HCT116 (cell line): Measurements from ENCODE around the gene GJA3. TPM values are rescaled to one million over a fixed set of nuclear protein-coding genes. Genes with fewer than 3 reads are reported as not detected.

Experiments
- ATAC-seq: fragments of 200-7000 bp; cut with Tn5 transposase; 2 replicates; pipeline ENCODE4 v1.9.1; 2020; ENCODE audit warnings: mild to moderate bottlenecking, moderate library complexity
- BruUV-seq: library from RNA; stranded (reverse); fragments of 400-500 nt; replicated peaks from 2 replicates; lab custom pipeline; 2021; lab: Mats Ljungman, UMichigan
- CTCF ChIA-PET: fragments of 300-600 bp; sonication (Branson Sonifier 250); formaldehyde crosslinking; loops from one replicate; lab custom pipeline; 2021; ENCODE audit warnings: antibody characterized with exemption; lab: Charles Lee
- POLR2A ChIA-PET: fragments of 300-600, 350-600 bp; sonication (Branson Sonifier 250); formaldehyde crosslinking; loops from one replicate; lab custom pipeline; 2021; ENCODE audit warnings: antibody characterized with exemption; lab: Charles Lee
- RAD21 ChIA-PET, 2 experiments: fragments of 300-600 bp; sonication (Branson Sonifier 250); formaldehyde crosslinking; loops; one replicate each; lab custom pipeline; 2023; ENCODE audit warnings: low total read pairs in 2 of 2; ENCODE audit not compliant: uncharacterized antibody in 2 of 2, unreplicated experiment in 2 of 2, low non-redundant PET in 1 of 2; lab: Charles Lee
- DNase-seq: peaks from one replicate; pipeline ENCODE4 v3.0.0-alpha.2; 2010; ENCODE audit warnings: low read depth, low spot score
- H2AFZ ChIP-seq: fragments of 200-600 bp; shearing (Covaris generic), sonication (generic); 2 replicates; pipeline ENCODE4 v1.6.1; 2017; ENCODE audit warnings: low read depth, mixed run types, mixed read lengths, antibody characterized with exemption, low read length; ENCODE audit not compliant: poor library complexity, severe bottlenecking
- H3K27ac ChIP-seq: 2 replicates; pipeline ENCODE4 v1.5.1; 2012; ENCODE audit warnings: low read depth, low read length
- H3K27me3 ChIP-seq: fragments of 200-600 bp; sonication (generic); 2 replicates; pipeline ENCODE4 v1.6.1; 2016; ENCODE audit warnings: mixed run types, low read length, mixed read lengths; ENCODE audit not compliant: insufficient read depth
- H3K36me3 ChIP-seq, 2 experiments: fragments of 200-500 bp in 1 of 2; fragments of 200-600 bp in 1 of 2; sonication (Bioruptor generic) in 1 of 2; sonication (generic) in 1 of 2; 2 replicates each; pipeline versions ENCODE4 v1.5.1 to v1.6.1; 2014 to 2016; ENCODE audit warnings: low read length in 2 of 2, inconsistent platforms in 1 of 2, mixed read lengths in 1 of 2, mixed run types in 1 of 2; ENCODE audit not compliant: insufficient read depth in 2 of 2, control insufficient read depth in 1 of 2
- H3K4me1 ChIP-seq, 2 experiments: fragments of 200-600 bp in 1 of 2; sonication (generic) in 1 of 2; 2 replicates each; pipeline versions ENCODE4 v1.5.1 to v1.6.1; 2012 to 2017; ENCODE audit warnings: low read length in 2 of 2, inconsistent platforms in 1 of 2, mild to moderate bottlenecking in 1 of 2, mixed read lengths in 1 of 2, mixed run types in 1 of 2, moderate library complexity in 1 of 2; ENCODE audit not compliant: insufficient read depth in 2 of 2, control insufficient read depth in 1 of 2
- H3K4me2 ChIP-seq: fragments of 200-600 bp; sonication (generic); 2 replicates; pipeline ENCODE4 v1.6.1; 2017; ENCODE audit warnings: mixed run types, low read length, mixed read lengths
- H3K4me3 ChIP-seq, 2 experiments: fragments of 200-600 bp in 1 of 2; sonication (generic) in 1 of 2; replicated peaks in 1 of 2; 2 replicates each; pipeline ENCODE4 v1.5.1; 2011 to 2016; ENCODE audit warnings: low read length in 2 of 2, control low read depth in 1 of 2, low read depth in 1 of 2, mild to moderate bottlenecking in 1 of 2, mixed read lengths in 1 of 2, mixed run types in 1 of 2
- H3K79me2 ChIP-seq: fragments of 200-600 bp; sonication (generic); 2 replicates; pipeline ENCODE4 v1.6.1; 2017; ENCODE audit warnings: mild to moderate bottlenecking, mixed run types, low read length, moderate library complexity, mixed read lengths; ENCODE audit not compliant: insufficient read depth
- H3K9ac ChIP-seq: fragments of 200-600 bp; sonication (generic); 2 replicates; pipeline ENCODE4 v1.6.1; 2016; ENCODE audit warnings: low read length, mixed read lengths
- H3K9me2 ChIP-seq: fragments of 200-600 bp; sonication (generic), shearing (Covaris generic); 2 replicates; pipeline ENCODE4 v1.6.1; 2017; ENCODE audit warnings: mixed run types, mild to moderate bottlenecking, moderate library complexity; ENCODE audit not compliant: insufficient read depth
- H3K9me3 ChIP-seq, 2 experiments: fragments of 200-500 bp in 1 of 2; fragments of 200-600 bp in 1 of 2; sonication (Bioruptor generic) in 1 of 2; sonication (generic) in 1 of 2; 2 replicates each; pipeline ENCODE4 v1.6.1; 2014 to 2017; ENCODE audit warnings: low read length in 2 of 2, mixed read lengths in 2 of 2, inconsistent platforms in 1 of 2, low read depth in 1 of 2, mild to moderate bottlenecking in 1 of 2, mixed run types in 1 of 2, moderate library complexity in 1 of 2; ENCODE audit not compliant: control insufficient read depth in 1 of 2, insufficient read depth in 1 of 2
- H4K20me1 ChIP-seq: fragments of 200-600 bp; sonication (generic), shearing (Covaris generic); 2 replicates; pipeline ENCODE4 v1.6.1; 2017; ENCODE audit warnings: mixed run types, mild to moderate bottlenecking, moderate library complexity; ENCODE audit not compliant: insufficient read depth
- CBX3 ChIP-seq: IDR thresholded peaks from 2 replicates; pipeline ENCODE4 v1.6.1; 2012; ENCODE audit warnings: low read depth
- EGR1 ChIP-seq: IDR thresholded peaks from 2 replicates; pipeline ENCODE4 v1.6.1; 2012; ENCODE audit warnings: low read depth
- ELF1 ChIP-seq: IDR thresholded peaks from 2 replicates; pipeline ENCODE4 v1.6.1; 2012; ENCODE audit warnings: low read depth, borderline replicate concordance
- EZH2 ChIP-seq: fragments of 200-600 bp; sonication (generic); IDR thresholded peaks from 2 replicates; pipeline ENCODE4 v1.6.1; 2017; ENCODE audit warnings: antibody characterized with exemption, mixed run types
- EZH2phosphoT487 ChIP-seq: fragments of 200-600 bp; IDR thresholded peaks from 2 replicates; pipeline ENCODE4 v1.6.1; 2018; ENCODE audit warnings: antibody characterized with exemption, borderline replicate concordance
- JUND ChIP-seq: IDR thresholded peaks from 2 replicates; pipeline ENCODE4 v1.6.1; 2012
- POLR2A ChIP-seq: IDR thresholded peaks from 2 replicates; pipeline ENCODE4 v1.7.0; 2011; ENCODE audit warnings: borderline replicate concordance; ENCODE audit not compliant: insufficient read depth, insufficient read length; ENCODE audit errors: extremely low read depth
- POLR2AphosphoS5 ChIP-seq: IDR thresholded peaks from 2 replicates; pipeline ENCODE4 v1.6.1; 2011; ENCODE audit warnings: mild to moderate bottlenecking, low read depth, low read length, moderate library complexity
- SIN3A ChIP-seq: IDR thresholded peaks from 2 replicates; pipeline ENCODE4 v1.6.1; 2012; ENCODE audit warnings: low read depth
- SRF ChIP-seq: IDR thresholded peaks from 2 replicates; pipeline ENCODE4 v1.6.1; 2012; ENCODE audit warnings: low read depth
- YY1 ChIP-seq: IDR thresholded peaks from 2 replicates; pipeline ENCODE4 v1.6.1; 2011; ENCODE audit warnings: low read length, low read depth, moderate library complexity, mild to moderate bottlenecking; ENCODE audit not compliant: insufficient replicate concordance; ENCODE audit errors: extremely low read depth
- ZNF274 ChIP-seq: fragments of 200-500 bp; sonication (Bioruptor generic); IDR thresholded peaks from 2 replicates; pipeline ENCODE4 v1.6.1; 2014; ENCODE audit warnings: mild to moderate bottlenecking, low read depth, low read length, inconsistent platforms
- intact Hi-C: fragments of 100-400 bp; cut with micrococcal nuclease; formaldehyde crosslinking; loops from 2 replicates; pipeline ENCODE4 v1.10.0; 2022
- total RNA-seq: library from RNA; stranded (reverse); gene quantifications from one replicate; pipeline ENCODE4 v1.2.1, GENCODE V29; 2021; ENCODE audit not compliant: unreplicated experiment
- TF ChIP-seq, protein P1 (sequence below), 3 experiments: fragments of 200-600 bp in 1 of 3; sonication (generic) in 1 of 3; IDR thresholded peaks in 2 of 3; conservative IDR thresholded peaks in 1 of 3; 2 replicates each; pipeline ENCODE4 v1.5.1; 2012 to 2017; ENCODE audit warnings: low read depth in 2 of 3, low read length in 2 of 3, antibody characterized with exemption in 1 of 3, borderline replicate concordance in 1 of 3, control low read depth in 1 of 3, mild to moderate bottlenecking in 1 of 3, mixed read lengths in 1 of 3, mixed run types in 1 of 3, moderate library complexity in 1 of 3; ENCODE audit not compliant: insufficient read depth in 1 of 3
- TF ChIP-seq, protein P2 (sequence below): IDR thresholded peaks from 2 replicates; pipeline ENCODE4 v1.6.1; 2012

Gene GJA3
- total RNA-seq, 1 experiment from 2014 or later = 8.0 TPM

DNA sequence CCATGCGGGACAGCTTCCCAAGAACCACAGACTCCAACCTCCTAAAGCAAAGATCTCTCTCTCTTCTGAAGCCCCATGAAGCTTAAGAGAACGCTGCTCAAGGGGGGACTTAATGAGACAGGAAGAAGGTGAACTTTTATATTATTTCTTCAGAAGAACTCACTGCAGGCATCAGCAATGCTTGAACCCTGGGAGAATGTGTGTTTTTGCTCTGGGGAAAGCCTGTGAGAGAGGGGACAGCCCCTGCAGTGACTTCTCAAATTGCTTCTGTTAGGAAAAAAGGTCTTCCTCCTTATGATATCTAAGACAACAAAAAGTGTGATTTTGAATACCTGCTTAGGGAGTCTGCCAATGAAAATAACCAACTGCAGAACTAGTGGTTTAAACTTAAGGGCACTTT, 23.0 kb downstream of the GJA3 start:
- Histone ChIP-seq H3K27me3 (no peaks in the 10 kb centered on the region), H3K9ac (no peak overlapping the region), H3K79me2 (no peaks in the 10 kb centered on the region), H2AFZ (no peak overlapping the region), H3K36me3 (no peaks in the 10 kb centered on the region), H3K4me3 (no peak overlapping the region), H3K4me2 (no peak overlapping the region), H3K9me2 (no peaks in the 10 kb centered on the region), H4K20me1 (no peaks in the 10 kb centered on the region), H3K27ac (no peak overlapping the region)
- intact Hi-C loops = no loop called here
- ChIA-PET RAD21 (no interaction called here), POLR2A (interaction anchor here (0.7 kb wide), 1 partner anchor 11 kb away, joined by 3 read pairs; no protein-coding TSS in a partner anchor), CTCF (no interaction called here)
- BruUV-seq = no TSS peak
- DNase-seq (no peak), ATAC-seq (no peak)
- TF ChIP-seq YY1 (no peak), JUND (no peak), SRF (no peak), ELF1 (no peak), CBX3 (no peak), ZNF274 (no peak), EGR1 (no peak), EZH2phosphoT487 (no peak), POLR2A (no peak), POLR2AphosphoS5 (no peak), SIN3A (no peak), EZH2 (no peak)
- TF ChIP-seq, protein P1, sequence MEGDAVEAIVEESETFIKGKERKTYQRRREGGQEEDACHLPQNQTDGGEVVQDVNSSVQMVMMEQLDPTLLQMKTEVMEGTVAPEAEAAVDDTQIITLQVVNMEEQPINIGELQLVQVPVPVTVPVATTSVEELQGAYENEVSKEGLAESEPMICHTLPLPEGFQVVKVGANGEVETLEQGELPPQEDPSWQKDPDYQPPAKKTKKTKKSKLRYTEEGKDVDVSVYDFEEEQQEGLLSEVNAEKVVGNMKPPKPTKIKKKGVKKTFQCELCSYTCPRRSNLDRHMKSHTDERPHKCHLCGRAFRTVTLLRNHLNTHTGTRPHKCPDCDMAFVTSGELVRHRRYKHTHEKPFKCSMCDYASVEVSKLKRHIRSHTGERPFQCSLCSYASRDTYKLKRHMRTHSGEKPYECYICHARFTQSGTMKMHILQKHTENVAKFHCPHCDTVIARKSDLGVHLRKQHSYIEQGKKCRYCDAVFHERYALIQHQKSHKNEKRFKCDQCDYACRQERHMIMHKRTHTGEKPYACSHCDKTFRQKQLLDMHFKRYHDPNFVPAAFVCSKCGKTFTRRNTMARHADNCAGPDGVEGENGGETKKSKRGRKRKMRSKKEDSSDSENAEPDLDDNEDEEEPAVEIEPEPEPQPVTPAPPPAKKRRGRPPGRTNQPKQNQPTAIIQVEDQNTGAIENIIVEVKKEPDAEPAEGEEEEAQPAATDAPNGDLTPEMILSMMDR (IDR thresholded peaks at IDR 0.05 in 2 of 3, conservative IDR thresholded peaks at IDR 0.05 in 1 of 3; ENCODE audit: borderline replicate concordance in 1 of 3, insufficient read depth in 1 of 3, low read depth in 2 of 3, low read length in 2 of 3) = no peak
- TF ChIP-seq, protein P2, sequence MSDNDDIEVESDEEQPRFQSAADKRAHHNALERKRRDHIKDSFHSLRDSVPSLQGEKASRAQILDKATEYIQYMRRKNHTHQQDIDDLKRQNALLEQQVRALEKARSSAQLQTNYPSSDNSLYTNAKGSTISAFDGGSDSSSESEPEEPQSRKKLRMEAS = no peak
- TF ChIP-seq, all 23 proteins: peak for 0
- Histone ChIP-seq H3K4me1 (peaks cover 0 to 6% of the 10 kb centered on the region in 2 experiments; a peak in 1 of 4 replicates), H3K9me3 (no peaks in the 10 kb centered on the region)
